SK-N-DZ (cell line): ENCODE measurements around the gene RBM19.

Experiments
- DNase-seq: peaks from one replicate; pipeline ENCODE4 v3.0.0-alpha.2; 2015; ENCODE audit warnings: low spot score

The RBM19 gene

DNA sequence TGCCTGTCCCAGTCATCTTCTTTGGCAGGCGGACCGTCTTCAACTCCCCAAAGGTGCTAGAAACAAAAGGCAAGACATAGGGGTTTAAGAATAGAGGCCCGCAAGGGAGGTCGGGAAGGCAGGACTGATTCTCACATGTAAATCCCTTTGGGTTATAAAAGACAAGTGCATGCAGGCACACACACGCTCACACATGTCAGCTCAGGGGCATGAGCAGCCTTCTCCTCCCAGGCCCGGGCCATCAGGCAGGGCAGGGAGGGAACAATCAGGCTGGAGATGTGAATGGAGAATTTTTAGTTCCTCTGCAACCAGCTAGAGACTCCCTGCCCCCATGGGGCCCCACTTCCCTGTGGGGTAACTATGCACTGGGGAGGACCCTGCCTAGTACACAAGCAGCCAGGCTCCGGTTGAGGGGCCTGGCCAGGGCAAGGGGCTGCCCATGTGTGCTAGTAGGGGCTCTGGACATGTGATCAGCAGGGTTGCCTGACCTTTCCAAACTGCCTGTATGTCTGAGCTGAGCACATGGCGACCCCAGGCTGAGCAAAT lies 107.2 kb downstream of the RBM19 start:
- DNase-seq, result no peak

DNA sequence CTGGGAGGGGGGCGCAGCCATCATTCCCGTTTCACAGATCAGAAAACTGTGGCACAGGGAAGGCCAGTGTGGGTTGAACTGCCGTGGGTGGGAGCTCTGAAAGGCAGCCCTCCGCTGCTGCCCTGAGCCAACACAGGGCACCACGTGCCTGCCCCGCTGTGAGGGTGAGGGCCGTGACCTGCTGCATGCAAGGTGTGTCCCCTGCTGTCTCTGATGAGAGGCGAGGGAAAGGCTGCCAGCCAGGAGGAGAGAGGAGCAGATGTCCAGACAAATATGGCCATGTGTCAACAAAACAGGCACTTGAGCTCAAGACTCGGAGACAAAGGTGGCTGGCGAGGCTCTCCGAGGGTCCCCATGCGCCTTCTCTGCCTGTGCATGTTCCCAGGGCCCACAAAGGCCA lies 108.8 kb downstream of the RBM19 start:
- no peak for DNase-seq

GRCh38 chr12:113855998-113856397 lies 110.1 kb downstream of the RBM19 start:
- DNase-seq, result no peak

GRCh38 chr12:113854385-113855142 lies 111.6 kb downstream of the RBM19 start:
- no peak for DNase-seq

GRCh38 chr12:113853491-113853890 lies 112.6 kb downstream of the RBM19 start:
- DNase-seq, result no peak

GRCh38 chr12:113852695-113853490 lies 113.2 kb downstream of the RBM19 start:
- no peak for DNase-seq

DNA sequence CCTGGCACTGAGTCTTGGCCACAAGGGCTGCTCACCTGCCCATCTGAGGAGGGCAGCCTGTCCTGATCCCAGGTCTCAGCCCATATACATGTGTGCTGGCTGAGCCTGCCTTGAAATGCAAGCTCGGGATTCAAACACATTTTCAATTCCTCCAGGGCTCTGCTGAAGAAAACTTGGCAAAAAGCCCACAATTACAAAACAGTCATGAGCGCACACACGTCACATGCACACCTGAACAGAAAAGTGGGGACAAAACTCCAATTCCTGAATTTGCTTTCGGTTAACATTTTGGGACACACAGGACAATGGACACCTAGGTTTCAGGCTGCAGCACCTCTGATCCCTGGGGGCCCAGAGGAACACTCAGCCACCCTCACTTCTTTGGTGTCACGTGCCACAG lies 113.9 kb downstream of the RBM19 start:
- no peak for DNase-seq

DNA sequence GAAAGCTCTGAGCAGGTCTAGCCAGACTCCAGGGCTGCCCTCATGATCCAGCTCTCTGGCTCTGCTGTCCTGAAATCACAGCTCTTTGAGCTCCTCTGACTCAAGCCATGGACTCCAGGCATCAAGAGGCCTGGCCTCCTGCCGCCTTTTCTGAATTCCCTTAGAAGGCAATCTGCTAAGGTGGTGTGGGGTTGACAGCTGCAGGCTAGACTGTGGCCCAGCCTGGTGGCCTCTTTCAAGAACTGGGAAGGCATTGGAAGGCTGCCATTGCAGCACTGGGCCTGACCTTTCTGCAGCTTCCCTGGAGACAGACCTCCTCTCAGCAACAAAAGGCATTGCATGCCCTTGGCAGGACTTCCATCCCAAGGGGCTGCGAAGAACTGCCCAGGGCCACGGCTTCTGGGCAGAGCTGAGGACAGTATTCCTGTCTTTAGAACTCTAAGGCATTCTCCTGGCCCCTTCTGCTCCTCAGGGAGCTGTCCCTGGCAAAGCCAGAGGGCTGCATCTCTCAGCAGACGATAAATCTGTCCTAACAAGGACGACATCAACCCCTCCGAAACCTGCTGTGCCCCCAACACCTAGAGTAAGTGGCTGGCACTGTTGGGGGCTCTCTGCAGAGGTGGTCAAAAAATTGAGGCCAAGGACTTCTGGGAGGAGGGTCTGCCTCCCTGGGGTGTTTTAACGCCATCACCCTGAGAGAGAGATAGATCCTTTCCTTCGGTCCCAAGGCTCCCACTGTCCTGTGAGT lies 115.6 kb downstream of the RBM19 start:
- DNase-seq, result no peak

DNA sequence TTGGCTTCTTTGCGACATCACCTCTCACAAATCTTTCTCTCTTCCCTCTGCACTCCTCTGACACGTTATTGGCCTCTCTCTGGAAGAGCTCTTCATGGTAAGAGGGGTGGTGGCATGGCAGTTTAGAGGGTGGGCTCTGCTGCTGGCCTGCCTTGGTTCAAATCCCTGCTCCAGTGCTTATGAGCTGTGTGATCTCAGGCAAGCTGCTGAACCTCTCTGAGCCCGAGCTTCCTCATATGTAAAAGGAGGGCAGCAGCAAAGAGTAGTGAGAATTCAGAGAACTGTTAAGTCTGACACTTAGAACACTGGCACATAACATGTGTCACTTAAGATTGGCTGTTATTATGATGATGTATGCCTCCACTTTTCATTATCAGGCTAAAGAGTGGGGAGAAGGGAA lies 118.3 kb downstream of the RBM19 start:
- no peak for DNase-seq

- no peak for DNase-seq
Measured at GRCh38 chr12:113846883-113847755, 119.0 kb downstream of the RBM19 start.

- DNase-seq, result peak; percentile 58
Measured at GRCh38 chr12:113845900-113846674, 120.0 kb downstream of the RBM19 start.

- DNase-seq, result peak; percentile 51
Measured at GRCh38 chr12:113844495-113845210, 121.5 kb downstream of the RBM19 start.

GRCh38 chr12:113842699-113843098 lies 123.4 kb downstream of the RBM19 start:
- DNase-seq, result no peak

DNA sequence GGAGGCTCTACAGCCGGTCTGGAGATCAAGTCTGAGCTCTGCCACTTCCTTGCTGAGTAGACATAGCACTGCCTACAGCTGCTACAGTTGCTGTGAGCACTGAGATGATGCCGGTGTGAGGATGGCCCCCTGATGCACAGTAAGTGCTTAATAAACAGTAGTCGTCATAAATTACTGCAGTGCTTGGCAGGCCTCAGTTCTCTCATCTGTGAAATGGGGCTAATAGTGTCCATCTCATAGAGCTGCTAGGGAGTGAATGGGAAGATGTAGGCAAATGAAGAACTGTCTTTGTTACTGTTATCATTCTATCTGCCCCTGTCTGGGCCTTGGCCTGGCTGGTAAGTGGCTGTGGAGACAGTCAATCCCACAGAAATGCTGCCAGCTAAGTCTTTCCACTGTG lies 124.3 kb downstream of the RBM19 start:
- no peak for DNase-seq

GRCh38 chr12:113840401-113841042 lies 125.6 kb downstream of the RBM19 start:
- no peak for DNase-seq

DNA sequence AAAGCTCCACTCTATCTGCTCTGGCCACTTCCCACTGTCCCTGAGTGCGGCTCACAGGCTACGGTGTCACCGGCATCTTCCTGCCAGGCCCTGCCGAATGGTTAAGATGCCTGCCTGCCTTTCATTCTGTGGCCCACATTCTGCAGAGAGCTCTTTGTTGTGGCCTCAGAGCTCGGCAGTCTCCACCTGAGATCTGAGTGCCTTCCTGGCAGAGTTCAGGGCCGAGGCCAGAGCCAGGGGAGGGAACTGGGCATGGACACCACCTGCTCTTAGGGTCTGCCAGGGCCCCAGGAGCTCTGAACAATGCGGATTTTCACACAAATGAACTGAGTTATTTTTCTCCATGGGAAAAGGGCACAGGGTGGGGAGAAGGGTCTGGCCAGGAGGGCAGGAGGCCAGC lies 127.2 kb downstream of the RBM19 start:
- no peak for DNase-seq

DNA sequence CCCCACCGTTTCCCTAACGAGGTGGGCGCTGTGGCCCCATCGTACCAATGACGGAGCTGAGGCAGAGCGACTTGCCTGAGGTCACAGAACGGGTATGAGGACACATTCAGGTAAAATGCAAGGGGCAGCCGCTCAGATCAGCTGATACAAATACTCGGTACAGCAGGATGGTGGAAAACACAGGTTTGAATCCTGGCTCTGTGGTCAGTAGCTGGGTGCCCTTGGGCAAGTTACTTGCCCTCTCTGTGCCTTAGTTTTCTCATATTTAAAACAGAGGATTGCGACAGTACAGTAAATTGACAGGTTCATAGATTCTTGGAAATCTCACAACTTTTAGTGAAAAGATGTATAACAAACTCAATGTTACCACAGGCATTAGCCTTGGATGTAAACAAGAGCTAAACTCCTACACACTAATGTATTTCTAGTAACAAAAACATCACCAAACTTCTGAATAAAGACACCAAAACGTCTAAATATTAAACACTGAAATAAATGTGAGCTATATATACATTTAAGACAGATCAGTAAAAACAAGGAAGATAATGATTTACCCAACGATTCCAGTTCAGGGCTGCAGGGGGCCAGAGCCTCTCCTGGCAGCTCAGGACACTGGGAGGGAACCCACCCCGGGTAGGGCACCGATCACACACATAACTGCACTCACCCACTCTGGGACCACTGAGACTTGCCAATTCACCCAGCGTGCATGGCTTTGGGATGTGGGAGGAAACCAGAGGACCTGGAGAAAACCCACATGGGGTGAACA lies 128.4 kb downstream of the RBM19 start:
- DNase-seq, result no peak

GRCh38 chr12:113837084-113837483 lies 129.0 kb downstream of the RBM19 start:
- no peak for DNase-seq
